DMS53 treated with DMSO at 0.1 percent for 48 hours (cell line): ENCODE results near the gene PDZD11.
"Not testable (repeated sequence)": the region's sequence is repeated elsewhere in the genome, so short reads cannot be mapped to it uniquely, and the experiment has no call there.

Source experiments
- DNase-seq: peaks from one replicate; lab custom pipeline; 2025; ENCODE audit not compliant: unreplicated experiment; lab: John Stamatoyannopoulos, UW

Gene PDZD11

GRCh38 chrX:70289793-70290770 is at the start of gene PDZD11, which contains the start of gene KIF4A:
TSS of gene PDZD11 (minus strand) at chrX:70289927. CDS start at chrX:70289341, 586 bp downstream.
TSS of gene KIF4A (plus strand) at chrX:70290104. CDS start at chrX:70290459, 355 bp downstream.
- peak; percentile 70 for DNase-seq

GRCh38 chrX:70338290-70338689 is 48.6 kb upstream of the PDZD11 start:
- DNase-seq, result no peak

GRCh38 chrX:70336767-70337166 is 47.0 kb upstream of the PDZD11 start:
- DNase-seq, result no peak

GRCh38 chrX:70332600-70332999 is 42.9 kb upstream of the PDZD11 start:
- DNase-seq, result no peak

- no peak for DNase-seq
These were observed 41.4 kb upstream of the PDZD11 start for GRCh38 chrX:70331161-70331560.

GRCh38 chrX:70324326-70324725 is 34.6 kb upstream of the PDZD11 start:
- no peak for DNase-seq

- not testable (repeated sequence) for DNase-seq
These were observed 33.9 kb upstream of the PDZD11 start for GRCh38 chrX:70323628-70324027.

GRCh38 chrX:70322784-70323183 is 33.1 kb upstream of the PDZD11 start:
- no peak for DNase-seq

- no peak for DNase-seq
These were observed 23.8 kb upstream of the PDZD11 start for GRCh38 chrX:70313503-70313902.

GRCh38 chrX:70301716-70302115 is 12.0 kb upstream of the PDZD11 start:
- no peak for DNase-seq

GRCh38 chrX:70293621-70294020 is 3.9 kb upstream of the PDZD11 start:
- no peak for DNase-seq

- no peak for DNase-seq
These were observed 3.1 kb upstream of the PDZD11 start for GRCh38 chrX:70292788-70293187.

GRCh38 chrX:70289168-70289792 is 447 bp downstream of the PDZD11 start:
- no peak for DNase-seq

GRCh38 chrX:70281951-70282350 is 7.8 kb downstream of the PDZD11 start, which contains the start of gene RAB41:
TSS of gene RAB41 (plus strand) at chrX:70282172. CDS start at chrX:70282218, 46 bp downstream.
- DNase-seq, result no peak

GRCh38 chrX:70280573-70280972 is 9.2 kb downstream of the PDZD11 start:
- DNase-seq, result no peak

- DNase-seq, result no peak
These were observed 10.6 kb downstream of the PDZD11 start for GRCh38 chrX:70279081-70279480.

GRCh38 chrX:70274029-70274428 is 15.7 kb downstream of the PDZD11 start:
- DNase-seq, result not testable (repeated sequence)

GRCh38 chrX:70268034-70268433 is 21.7 kb downstream of the PDZD11 start, which contains the start of gene ARR3:
TSS of gene ARR3 (plus strand) at chrX:70268334. CDS start at chrX:70269386, 1,052 bp downstream.
- no peak for DNase-seq

GRCh38 chrX:70264784-70265183 is 24.9 kb downstream of the PDZD11 start:
- no peak for DNase-seq

- peak; percentile 87 for DNase-seq
These were observed 26.7 kb downstream of the PDZD11 start for GRCh38 chrX:70262952-70263567.

GRCh38 chrX:70260104-70260503 is 29.6 kb downstream of the PDZD11 start, which contains the start of gene P2RY4:
TSS of gene P2RY4 (minus strand) at chrX:70260204. CDS start at chrX:70259624, 580 bp downstream.
- no peak for DNase-seq
